HG03571 (cell line): Measurements from ENCODE around the gene MPZL1.

Source experiments
- ATAC-seq: cut with Tn5 transposase; IDR thresholded peaks from one replicate; pipeline ENCODE4 v1.9.1; 2021; ENCODE audit not compliant: unreplicated experiment

MPZL1 gene

GRCh38 chr1:167748906-167749305 is 27.1 kb downstream of the MPZL1 start:
- ATAC-seq: no peak

- ATAC-seq: no peak
These were observed 28.0 kb downstream of the MPZL1 start for GRCh38 chr1:167749741-167750140.

DNA sequence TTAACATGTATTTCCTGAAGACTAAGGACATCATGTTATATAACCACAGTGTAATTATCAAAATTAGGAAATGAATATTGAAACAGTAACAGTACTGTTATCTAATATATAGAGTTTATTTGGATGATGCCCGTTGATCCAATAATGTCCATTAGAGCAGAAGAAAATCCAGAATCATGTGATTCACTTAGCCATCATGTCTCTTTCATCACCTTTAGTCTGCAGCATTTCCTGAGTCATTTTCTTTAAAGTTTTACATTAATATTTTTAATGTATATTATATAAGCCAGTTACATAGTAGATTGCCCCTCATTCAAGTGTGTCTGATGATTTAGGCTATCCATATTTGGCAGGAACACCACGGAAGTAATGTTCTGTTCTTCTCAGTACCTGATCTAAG is 28.9 kb downstream of the MPZL1 start:
- ATAC-seq: no peak

- ATAC-seq: no peak
These were observed 29.9 kb downstream of the MPZL1 start for GRCh38 chr1:167751676-167752075.

- no peak for ATAC-seq
These were observed 30.6 kb downstream of the MPZL1 start for GRCh38 chr1:167752219-167752985.

DNA sequence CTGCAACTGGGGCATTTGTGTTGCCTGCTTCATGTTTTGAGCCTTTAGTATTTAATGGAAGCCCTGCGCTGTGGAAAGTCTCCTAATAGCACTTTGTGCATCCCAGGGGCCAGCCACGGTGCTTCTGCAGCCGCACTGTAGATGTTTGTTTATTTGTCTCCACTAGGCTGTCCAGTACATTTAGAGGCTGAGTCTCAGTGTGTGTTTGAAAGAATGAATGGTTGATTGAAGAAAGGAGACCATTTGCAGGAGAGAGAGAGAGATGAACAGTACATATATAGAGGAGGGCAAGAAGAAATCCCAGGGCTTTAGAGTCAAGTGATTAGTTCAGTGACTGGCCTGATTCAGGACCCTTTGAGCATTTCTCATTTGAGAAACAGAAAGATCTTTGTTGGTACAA is 33.9 kb downstream of the MPZL1 start:
- no peak for ATAC-seq

DNA sequence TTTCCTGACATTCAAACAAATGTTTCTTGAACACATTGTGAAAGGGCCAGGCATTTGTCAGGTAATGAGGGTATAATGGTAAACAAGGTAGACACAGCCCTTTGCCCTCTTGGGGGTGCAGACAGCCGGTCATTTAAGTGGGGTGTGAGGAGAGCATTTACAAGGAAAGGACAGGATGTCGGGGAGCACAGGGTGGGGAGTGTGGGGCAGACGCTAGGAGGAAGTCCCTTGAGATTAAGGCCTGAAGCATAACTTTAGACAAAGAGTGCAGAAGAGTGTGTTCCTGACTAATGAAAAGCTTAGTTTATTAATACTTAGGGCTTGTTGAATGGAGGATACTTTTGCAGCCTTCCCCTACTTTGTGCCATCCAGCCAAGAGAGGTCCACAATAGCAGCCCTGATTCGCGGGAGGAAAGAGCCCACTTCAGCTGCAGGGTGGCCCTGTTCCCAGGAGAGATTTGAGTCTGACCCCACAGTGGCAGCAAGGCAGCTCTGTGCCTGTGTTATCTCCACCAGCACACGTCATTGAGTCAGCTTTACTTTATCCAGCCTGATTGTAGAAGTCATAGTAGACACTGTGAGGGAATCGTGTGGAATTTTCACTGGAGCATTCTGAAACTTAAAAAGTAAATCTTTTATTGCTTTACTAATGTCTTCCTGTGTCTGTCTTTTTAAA is 35.1 kb downstream of the MPZL1 start:
- no peak for ATAC-seq

GRCh38 chr1:167757433-167758309 is 35.9 kb downstream of the MPZL1 start:
- no peak for ATAC-seq

GRCh38 chr1:167761400-167761799 is 39.6 kb downstream of the MPZL1 start:
- no peak for ATAC-seq

- ATAC-seq: no peak
These were observed 40.4 kb downstream of the MPZL1 start for GRCh38 chr1:167762061-167762746.

DNA sequence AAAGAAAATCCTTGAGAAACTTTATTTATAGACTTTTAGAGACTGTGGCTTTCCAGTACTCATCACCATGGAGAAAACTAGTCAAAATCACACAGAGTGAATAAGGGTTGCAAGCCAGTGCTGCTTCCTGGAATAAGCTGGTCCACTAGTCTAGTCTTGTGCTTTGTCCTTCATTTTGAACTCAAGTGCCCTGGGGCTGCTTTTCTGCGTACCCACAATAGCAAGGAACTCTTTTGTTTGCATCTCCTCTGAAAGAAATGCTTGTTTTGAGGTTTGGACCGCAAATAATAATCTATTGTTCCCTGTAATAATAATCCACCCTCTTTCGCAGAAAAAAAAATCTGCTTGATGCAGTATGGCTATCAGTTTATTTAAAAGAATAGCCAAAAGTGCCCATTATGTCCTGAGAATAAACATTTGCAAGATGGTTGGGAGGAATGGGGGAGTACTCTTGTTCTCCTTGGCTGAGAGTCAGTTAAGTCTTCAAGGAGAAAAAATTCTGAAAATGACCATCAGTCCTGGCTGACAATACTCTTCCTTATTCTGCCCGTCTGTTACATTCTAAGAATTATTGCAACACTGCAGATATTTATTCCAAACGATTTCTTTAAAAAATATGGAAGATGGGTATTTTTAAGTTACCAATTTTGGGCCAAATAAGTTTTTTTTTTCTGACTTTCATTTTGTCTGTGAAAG is 41.9 kb downstream of the MPZL1 start:
- ATAC-seq: no peak

DNA sequence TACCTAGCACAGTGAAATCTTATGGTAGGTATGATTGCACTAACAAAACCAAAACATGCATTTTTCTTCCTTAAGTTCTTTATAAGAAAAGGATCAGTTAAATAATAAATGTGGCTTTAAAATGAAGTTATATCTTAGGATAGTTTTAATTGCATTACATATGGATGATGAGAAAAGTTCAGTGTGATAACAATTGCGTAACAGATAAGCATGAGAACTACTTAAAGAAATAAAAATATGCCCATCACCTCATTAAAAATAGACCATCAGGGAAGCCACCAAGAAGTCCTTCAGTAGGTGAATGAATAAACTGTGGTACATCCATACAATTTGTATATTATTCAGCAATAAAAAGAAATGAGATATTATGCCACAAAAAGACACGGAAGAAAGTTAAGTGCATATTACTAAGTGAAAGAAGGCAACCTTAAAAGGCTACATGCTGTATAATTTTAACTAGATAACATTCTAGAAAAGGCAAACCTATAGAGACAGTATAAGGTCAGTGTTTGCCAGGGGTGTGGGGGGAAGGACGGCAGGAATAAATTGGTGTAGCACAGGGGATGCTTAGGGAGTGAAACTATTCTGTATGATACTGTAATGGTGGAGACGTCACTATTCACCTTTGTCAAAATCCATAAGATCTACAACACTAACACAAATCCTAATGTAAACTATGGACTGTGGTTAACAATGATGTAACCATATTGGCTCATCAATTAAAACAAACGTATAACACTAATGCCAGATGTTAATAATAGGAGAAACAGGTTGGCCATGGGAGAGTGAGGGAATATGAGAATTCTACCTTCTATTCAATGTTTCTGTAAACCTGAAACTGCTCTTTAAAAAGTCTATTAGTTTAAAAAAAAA is 42.9 kb downstream of the MPZL1 start:
- no peak for ATAC-seq

GRCh38 chr1:167765496-167765895 is 43.7 kb downstream of the MPZL1 start:
- ATAC-seq: no peak

GRCh38 chr1:167766538-167766937 is 44.8 kb downstream of the MPZL1 start:
- ATAC-seq: no peak

DNA sequence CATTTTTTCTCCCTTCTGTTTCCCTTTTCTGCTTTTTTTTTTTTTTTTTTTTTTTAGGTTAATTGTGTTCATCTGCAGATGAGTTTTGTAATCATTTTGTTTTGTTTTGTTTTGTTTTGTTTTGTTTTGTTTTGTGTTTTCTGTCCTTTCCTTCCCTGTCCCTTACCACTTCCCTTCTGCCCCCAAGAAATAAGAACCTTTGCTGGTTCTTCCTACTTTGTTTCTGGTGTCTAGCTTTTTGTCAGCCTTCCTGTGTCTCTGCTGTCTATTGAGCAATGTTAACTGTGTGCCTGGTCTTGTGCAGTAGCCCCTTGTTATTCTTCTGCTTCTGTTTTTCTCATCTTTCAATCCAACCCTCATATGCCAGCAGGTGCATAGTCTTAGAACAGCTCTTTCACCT is 46.0 kb downstream of the MPZL1 start:
- ATAC-seq: no peak

- ATAC-seq: no peak
These were observed 48.3 kb downstream of the MPZL1 start for GRCh38 chr1:167770127-167770526.

DNA sequence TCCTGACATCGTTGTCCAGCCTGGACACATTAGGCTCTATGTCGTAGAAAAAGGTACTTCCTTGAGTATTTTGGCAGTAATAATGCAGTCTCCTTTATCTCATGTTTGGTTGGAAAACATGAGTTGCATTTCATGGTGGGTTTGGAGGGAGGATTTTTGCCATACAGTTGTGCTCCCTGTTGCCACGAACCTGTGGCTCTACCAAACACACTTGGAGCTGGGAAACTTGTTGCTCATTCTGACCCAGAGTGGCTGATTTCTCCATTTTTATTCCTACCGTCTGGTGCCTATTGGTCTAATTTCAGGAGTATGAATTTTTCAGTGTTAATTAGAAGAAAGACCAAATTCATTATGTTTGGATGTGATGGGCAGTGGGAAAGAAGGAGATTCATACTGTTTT is 50.7 kb downstream of the MPZL1 start:
- ATAC-seq: no peak

DNA sequence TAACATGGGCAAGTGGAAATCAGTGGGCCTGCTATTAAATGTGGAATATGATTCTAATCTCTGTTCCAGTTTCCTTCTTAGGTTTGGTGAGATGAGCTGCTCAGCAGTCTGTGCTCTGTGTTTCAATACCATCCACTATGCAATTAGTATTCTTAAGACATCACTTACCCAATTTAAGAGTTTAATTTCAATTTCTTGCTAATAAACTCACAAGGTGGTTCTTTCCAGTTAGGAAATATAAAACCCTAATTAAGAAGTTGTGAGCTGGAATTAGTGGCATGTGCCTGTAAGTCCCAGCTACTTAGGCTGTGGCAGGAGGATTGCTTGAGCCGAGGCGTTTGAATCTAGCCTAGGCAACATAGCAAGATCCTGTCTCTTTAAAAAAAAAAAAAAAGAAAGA is 51.7 kb downstream of the MPZL1 start:
- no peak for ATAC-seq

DNA sequence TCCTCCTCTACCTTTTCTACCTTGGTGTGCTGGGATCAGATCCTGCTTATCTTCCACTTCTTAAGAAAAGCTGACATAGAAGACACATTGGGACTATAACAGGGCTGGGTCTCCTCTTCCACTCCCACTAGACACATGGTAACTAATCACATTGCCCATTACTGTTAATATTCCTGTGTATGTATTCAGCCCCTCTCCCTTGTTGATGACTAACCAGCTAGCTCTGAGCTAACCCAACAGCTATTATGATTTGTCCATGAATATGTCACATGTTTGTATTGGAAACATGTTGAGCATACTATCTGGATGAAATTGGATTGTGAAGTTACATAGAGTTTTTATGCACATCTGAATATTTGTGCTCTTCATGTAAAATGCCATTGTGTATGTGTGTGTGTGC is 52.9 kb downstream of the MPZL1 start:
- no peak for ATAC-seq

GRCh38 chr1:167775178-167775577 is 53.4 kb downstream of the MPZL1 start:
- no peak for ATAC-seq
